K562 (cell line): ENCODE results near the gene FBLN7. TPM values are rescaled to one million over a fixed set of nuclear protein-coding genes. Genes with fewer than 3 reads are reported as not detected.

Experiments
- ATAC-seq: fragments of 200-7000 bp; cut with Tn5 transposase; 3 replicates; pipeline ENCODE4 v1.9.1; 2020; ENCODE audit warnings: moderate library complexity
- BruUV-seq: library from RNA; stranded (reverse); fragments of 400-500 nt; replicated peaks from 2 replicates; lab custom pipeline; 2021; lab: Mats Ljungman, UMichigan
- CTCF ChIA-PET: fragments of 300-600 bp; formaldehyde crosslinking; extraction: SDS; loops from one replicate; lab custom pipeline; 2021; ENCODE audit warnings: low intra/inter-chr PET ratio; lab: Yijun Ruan, JAX
- POLR2A ChIA-PET: fragments of 300-600, 350-650 bp; sonication (Branson Sonifier 250); formaldehyde crosslinking; extraction: SDS; loops from one replicate; lab custom pipeline; 2021; ENCODE audit warnings: antibody characterized with exemption, inconsistent platforms; lab: Yijun Ruan, JAX
- DNase-seq, 4 experiments: peaks; one replicate each; pipeline versions ENCODE4 v3.0.0 to v3.0.0-alpha.2; 2011 to 2018; ENCODE audit warnings: low spot score in 3 of 4, mixed read lengths in 3 of 4; ENCODE audit errors: extremely low read depth in 1 of 4
- FAIRE-seq: peaks from 2 replicates; lab custom pipeline; 2011; peaks lifted over from hg19 to GRCh38; lab: Jason Lieb, UNC
- H2AFZ ChIP-seq: 2 replicates; pipeline ENCODE4 v1.6.0; 2011; ENCODE audit warnings: low read depth, low read length, control low read depth, inconsistent platforms
- H3K27ac ChIP-seq: fragments of 200-600 bp; 3 replicates; pipeline ENCODE4 v1.8.0; 2011; ENCODE audit warnings: low read depth, mild to moderate bottlenecking, control low read depth, inconsistent platforms, low read length, moderate library complexity, mixed read lengths; ENCODE audit errors: extremely low read depth
- H3K27me3 ChIP-seq, 2 experiments: fragments of 300-600 bp in 1 of 2; 2 replicates in 1 of 2; 3 replicates in 1 of 2; pipeline versions ENCODE4 v1.6.0 to v1.8.0; 2011; ENCODE audit warnings: inconsistent platforms in 2 of 2, low read length in 2 of 2, mild to moderate bottlenecking in 1 of 2, mixed read lengths in 1 of 2, moderate library complexity in 1 of 2; ENCODE audit not compliant: control insufficient read depth in 2 of 2, insufficient read depth in 2 of 2
- H3K36me3 ChIP-seq: fragments of 300-600 bp; 3 replicates; pipeline ENCODE4 v1.8.0; 2011; ENCODE audit warnings: mild to moderate bottlenecking, low read length, inconsistent platforms; ENCODE audit not compliant: control insufficient read depth, insufficient read depth
- H3K4me1 ChIP-seq, 2 experiments: fragments of 200-600 bp in 1 of 2; replicated peaks in 1 of 2; 2 replicates in 1 of 2; 3 replicates in 1 of 2; pipeline versions ENCODE4 v1.5.1 to v1.8.0; 2011; ENCODE audit warnings: inconsistent platforms in 2 of 2, low read length in 2 of 2, mild to moderate bottlenecking in 1 of 2, mixed read lengths in 1 of 2, moderate library complexity in 1 of 2; ENCODE audit not compliant: control insufficient read depth in 2 of 2, insufficient read depth in 2 of 2
- H3K4me2 ChIP-seq: 2 replicates; pipeline ENCODE4 v1.6.1; 2011; ENCODE audit warnings: low read length, control low read depth, inconsistent platforms, mixed read lengths; ENCODE audit not compliant: insufficient read depth
- H3K4me3 ChIP-seq: fragments of 200-600 bp; sonication (generic), shearing (Covaris generic); 2 replicates; pipeline ENCODE4 v1.5.1; 2016; ENCODE audit warnings: control low read depth, inconsistent platforms
- H3K79me2 ChIP-seq: fragments of 200-600 bp; 3 replicates; pipeline ENCODE4 v1.8.0; 2011; ENCODE audit warnings: low read length, inconsistent platforms; ENCODE audit not compliant: control insufficient read depth, insufficient read depth
- H3K9ac ChIP-seq, 2 experiments: 2 replicates each; pipeline versions ENCODE4 v1.6.0 to v1.6.1; 2011; ENCODE audit warnings: low read depth in 2 of 2, low read length in 2 of 2, control low read depth in 1 of 2, inconsistent platforms in 1 of 2, mild to moderate bottlenecking in 1 of 2, mixed read lengths in 1 of 2; ENCODE audit not compliant: insufficient read depth in 1 of 2
- H3K9me1 ChIP-seq: one replicate; pipeline ENCODE4 v1.6.0; 2011; ENCODE audit warnings: inconsistent platforms, mild to moderate bottlenecking, low read length, moderate library complexity; ENCODE audit not compliant: control insufficient read depth, insufficient read depth
- H3K9me3 ChIP-seq: replicated peaks from 2 replicates; pipeline ENCODE4 v1.5.1; 2011; ENCODE audit warnings: low read depth, low read length, inconsistent platforms; ENCODE audit not compliant: control insufficient read depth, insufficient read depth
- H4K20me1 ChIP-seq: replicated peaks from 2 replicates; pipeline ENCODE4 v1.6.1; 2011; ENCODE audit warnings: low read length, inconsistent platforms, mixed read lengths; ENCODE audit not compliant: control insufficient read depth, insufficient read depth
- ADNP ChIP-seq: fragments of 200-800 bp; sonication (Bioruptor generic); IDR thresholded peaks from 2 replicates; pipeline ENCODE4 v1.6.1; 2016; ENCODE audit warnings: missing genetic modification characterization, missing compliant biosample characterization
- CBX3 ChIP-seq, 2 experiments: IDR thresholded peaks; 1 replicate in 1 of 2; 2 replicates in 1 of 2; pipeline ENCODE4 v1.6.1; 2012; ENCODE audit warnings: inconsistent platforms in 2 of 2, low read length in 2 of 2, borderline replicate concordance in 1 of 2, control low read depth in 1 of 2
- CREB1 ChIP-seq, 2 experiments: sonication (generic) in 1 of 2; formaldehyde crosslinking in 1 of 2; IDR thresholded peaks; 2 replicates each; pipeline versions ENCODE4 v1.6.1 to v1.8.0; 2012 to 2022; ENCODE audit warnings: inconsistent platforms in 1 of 2, mild to moderate bottlenecking in 1 of 2, missing genetic modification reagents in 1 of 2, moderate library complexity in 1 of 2
- CSDE1 ChIP-seq, 2 experiments: fragments of 450-650 bp; IDR thresholded peaks; 2 replicates each; pipeline ENCODE4 v1.6.1; 2016; ENCODE audit warnings: mild to moderate bottlenecking in 1 of 2
- MYBL2 ChIP-seq, 2 experiments: fragments of 450-650 bp in 1 of 2; sonication (generic) in 1 of 2; formaldehyde crosslinking in 1 of 2; IDR thresholded peaks; 2 replicates each; pipeline versions ENCODE4 v1.6.1 to v1.8.1; 2017 to 2022; ENCODE audit warnings: borderline replicate concordance in 1 of 2, inconsistent platforms in 1 of 2, low read depth in 1 of 2, mild to moderate bottlenecking in 1 of 2, missing genetic modification reagents in 1 of 2, moderate library complexity in 1 of 2
- PTBP1 ChIP-seq: fragments of 200-400 bp; formaldehyde crosslinking; IDR thresholded peaks from 2 replicates; pipeline ENCODE4 v1.6.1; 2017; ENCODE audit warnings: low read depth, low read length
- SAFB ChIP-seq: fragments of 200-400 bp; formaldehyde crosslinking; IDR thresholded peaks from 2 replicates; pipeline ENCODE4 v1.6.1; 2017; ENCODE audit warnings: low read depth, low read length, borderline replicate concordance
- ZNF174 ChIP-seq: fragments of 250-450 bp; sonication (Bioruptor Pico); IDR thresholded peaks from 2 replicates; pipeline ENCODE4 v1.4.0; 2020; ENCODE audit warnings: mild to moderate bottlenecking
- ZNF384 ChIP-seq: IDR thresholded peaks from 2 replicates; pipeline ENCODE4 v1.6.1; 2012; ENCODE audit warnings: low read depth, low read length, improper control_type of control experiment
- WGBS: fragments of 100-300 bp; shearing (Covaris generic); methylation state at CpG from one replicate; pipeline ENCODE4 v1.1.6; 2016; ENCODE audit warnings: low coverage, mixed read lengths; ENCODE audit not compliant: insufficient coverage; ENCODE audit errors: missing lambda C conversion rate; 5-methylcytosine and 5-hydroxymethylcytosine counted together
- in situ Hi-C: fragments of 300-500 bp; cut with MboI; formaldehyde crosslinking; loops from 4 replicates; pipeline ENCODE4 v1.15.0; 2018; ENCODE audit warnings: inconsistent platforms, mixed read lengths
- intact Hi-C: fragments of 100-400 bp; cut with micrococcal nuclease; formaldehyde crosslinking; loops from 2 replicates; pipeline ENCODE4 v1.14.2; 2022
- polyA plus RNA-seq, 8 experiments: library from polyadenylated mRNA; depleted of rRNA in 4 of 8; stranded (reverse) in 5 of 8; unstranded in 3 of 8; fragments of >200 nt; fragmentation: Nextera tagmentation in 2 of 8; fragmentation: Illumina TruSeq in 1 of 8; extraction: Ambion mirVana in 2 of 8; extraction: Trizol in 1 of 8; gene quantifications; 2 replicates each; pipeline versions ENCODE4 v1.2.1 to v1.2.3, GENCODE V29; 2011 to 2014; ENCODE audit warnings: inconsistent platforms in 1 of 8, missing spikeins in 1 of 8
- total RNA-seq, 7 experiments: library from RNA; depleted of rRNA in 6 of 7; stranded (reverse); fragments of >200 nt in 6 of 7; fragmentation: Illumina TruSeq in 2 of 7; extraction: Trizol in 2 of 7; gene quantifications; 2 replicates each; pipeline versions ENCODE4 v1.2.1 to v1.2.3, GENCODE V29; 2011 to 2021; ENCODE audit warnings: low replicate concordance in 1 of 7
- TF ChIP-seq, protein P1 (sequence below): fragments of 250-450 bp; sonication (Bioruptor Pico); IDR thresholded peaks from 2 replicates; pipeline ENCODE4 v1.9.0; 2021; ENCODE audit warnings: mild to moderate bottlenecking
- TF ChIP-seq, protein P2 (sequence below): IDR thresholded peaks from 2 replicates; pipeline ENCODE4 v1.6.1; 2011; ENCODE audit not compliant: insufficient read length; ENCODE audit errors: extremely low read depth

FBLN7 gene
- total and polyA plus RNA-seq, 9 of the 15 experiments (the other 6 are each of a cell fraction or from before 2014, with no cell fraction given): 0.13 TPM; not detected in 8

DNA sequence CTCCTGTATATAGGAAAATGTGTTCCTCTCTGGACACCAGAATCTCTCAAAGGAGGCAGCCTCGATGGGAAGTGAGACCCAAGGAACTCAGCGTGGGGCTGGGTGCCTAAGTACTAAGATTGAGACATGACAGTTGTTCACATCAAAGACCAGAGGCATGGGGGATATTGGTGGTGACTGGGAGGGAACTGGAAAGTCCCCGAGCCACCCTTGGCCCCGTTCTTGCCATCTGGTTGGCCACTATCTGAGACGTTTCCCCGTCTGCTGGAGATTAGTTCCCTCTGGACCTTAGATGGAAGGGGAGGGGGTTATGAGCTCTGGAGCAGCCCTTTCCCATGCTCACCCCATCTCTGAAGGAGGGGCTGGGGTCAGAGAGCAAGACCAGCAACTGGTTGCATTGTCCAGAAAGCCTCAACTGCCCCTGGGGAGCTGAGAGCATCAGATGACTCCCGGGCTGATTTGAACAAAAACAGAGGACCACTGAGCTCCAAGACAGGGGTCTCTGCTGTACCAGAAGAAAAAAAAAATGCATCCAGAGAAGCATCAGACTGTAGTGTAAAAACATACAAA, 11.8 kb downstream of the FBLN7 start:
- H3K79me2 ChIP-seq: no peaks in the 10 kb centered on the region
- no peaks in the 10 kb centered on the region for H3K4me1 ChIP-seq
- no peak overlapping the region for H3K4me3 ChIP-seq
- no TSS peak for BruUV-seq
- ChIA-PET CTCF (no interaction called here), POLR2A (no interaction called here)
- intact Hi-C loops: no loop called here
- no peak for FAIRE-seq
- WGBS: 5% methylated on average over 7 of the region's 7 CpGs
- no peaks in the 10 kb centered on the region for H3K9me1 ChIP-seq
- no peaks in the 10 kb centered on the region for H3K9me3 ChIP-seq
- H3K36me3 ChIP-seq: no peaks in the 10 kb centered on the region
- no peaks in the 10 kb centered on the region for H4K20me1 ChIP-seq
- TF ChIP-seq ADNP: no peak
- TF ChIP-seq MYBL2 (IDR thresholded peaks at IDR 0.05; ENCODE audit: low read depth): no peak
- no peak for TF ChIP-seq MYBL2 (CRISPR knock-in tag; IDR thresholded peaks at IDR 0.05; ENCODE audit: borderline replicate concordance)
- in situ Hi-C loops: no loop called here
- H3K4me2 ChIP-seq: no peak overlapping the region
- H3K27me3 ChIP-seq: peaks cover 27 to 71% of the 10 kb centered on the region in 2 experiments
- H3K27ac ChIP-seq: no peak overlapping the region
- H3K9ac ChIP-seq: no peak overlapping the region
- H2AFZ ChIP-seq: no peak overlapping the region
- no peak for ATAC-seq
- DNase-seq: no peak

DNA sequence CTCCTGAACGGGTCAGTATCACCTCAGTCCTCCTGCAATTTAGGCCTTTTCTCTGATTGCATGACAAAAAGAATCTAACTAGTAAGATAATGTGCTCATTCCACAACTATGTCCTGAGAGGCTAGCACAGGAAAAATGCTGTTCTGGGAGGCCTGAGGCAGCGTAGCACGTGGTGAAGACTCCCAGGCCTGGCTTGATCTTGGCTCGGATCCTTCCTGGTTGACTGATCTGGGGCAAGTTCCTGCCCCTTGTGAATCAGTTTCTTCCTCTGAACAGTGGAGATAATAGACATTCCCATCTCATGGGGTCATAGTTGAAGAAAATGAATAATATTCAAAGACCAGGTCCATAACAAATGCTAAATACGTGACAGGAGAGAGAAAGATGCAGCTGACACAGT, 12.3 kb downstream of the FBLN7 start:
- no peak overlapping the region for H3K9ac ChIP-seq
- WGBS: 2% methylated on average over 5 of the region's 5 CpGs
- no peaks in the 10 kb centered on the region for H3K79me2 ChIP-seq
- DNase-seq (no peak), FAIRE-seq (no peak), ATAC-seq (no peak)
- no peak overlapping the region for H3K27ac ChIP-seq
- no peaks in the 10 kb centered on the region for H4K20me1 ChIP-seq
- no peaks in the 10 kb centered on the region for H3K36me3 ChIP-seq
- H3K9me3 ChIP-seq: no peaks in the 10 kb centered on the region
- in situ Hi-C loops: no loop called here
- H3K4me1 ChIP-seq: peaks cover 0 to 3% of the 10 kb centered on the region in 2 experiments; a peak in 1 of 5 replicates
- H3K4me2 ChIP-seq: no peak overlapping the region
- H3K27me3 ChIP-seq: peaks cover 31 to 76% of the 10 kb centered on the region in 2 experiments
- H3K9me1 ChIP-seq: no peaks in the 10 kb centered on the region
- no peak overlapping the region for H2AFZ ChIP-seq
- ChIA-PET CTCF (no interaction called here), POLR2A (no interaction called here)
- no TSS peak for BruUV-seq
- intact Hi-C loops: no loop called here
- no peak overlapping the region for H3K4me3 ChIP-seq
- TF ChIP-seq SAFB: no peak
- TF ChIP-seq CREB1 (IDR thresholded peaks at IDR 0.05): no peak
- no peak for TF ChIP-seq CREB1 (CRISPR knock-in tag; IDR thresholded peaks at IDR 0.05)
- TF ChIP-seq CSDE1 (IDR thresholded peaks at IDR 0.05): no peak
- no peak for TF ChIP-seq ZNF174 (CRISPR knock-in tag)
- TF ChIP-seq PTBP1: no peak
- TF ChIP-seq, protein P1, sequence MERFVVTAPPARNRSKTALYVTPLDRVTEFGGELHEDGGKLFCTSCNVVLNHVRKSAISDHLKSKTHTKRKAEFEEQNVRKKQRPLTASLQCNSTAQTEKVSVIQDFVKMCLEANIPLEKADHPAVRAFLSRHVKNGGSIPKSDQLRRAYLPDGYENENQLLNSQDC (CRISPR knock-in tag): no peak
- TF ChIP-seq ZNF384: no peak
- TF ChIP-seq, protein P2, sequence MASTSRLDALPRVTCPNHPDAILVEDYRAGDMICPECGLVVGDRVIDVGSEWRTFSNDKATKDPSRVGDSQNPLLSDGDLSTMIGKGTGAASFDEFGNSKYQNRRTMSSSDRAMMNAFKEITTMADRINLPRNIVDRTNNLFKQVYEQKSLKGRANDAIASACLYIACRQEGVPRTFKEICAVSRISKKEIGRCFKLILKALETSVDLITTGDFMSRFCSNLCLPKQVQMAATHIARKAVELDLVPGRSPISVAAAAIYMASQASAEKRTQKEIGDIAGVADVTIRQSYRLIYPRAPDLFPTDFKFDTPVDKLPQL: no peak
- TF ChIP-seq CBX3 (IDR thresholded peaks at IDR 0.05; ENCODE audit: borderline replicate concordance in 1 of 2, low read length in 2 of 2): no peak
